Testis (tissue), 5 donors: Measurements from ENCODE around the gene SLC30A4. TPM values are rescaled to one million over a fixed set of nuclear protein-coding genes. Genes with fewer than 3 reads are reported as not detected.

ENCODE experiments used
- DNase-seq: peaks from one replicate; pipeline ENCODE4 v3.0.0-alpha.2; 2019
- H3K27ac ChIP-seq, 2 donors: fragments of 200-600 bp; sonication (generic); one replicate each; pipeline ENCODE4 v1.5.1; 2019
- H3K27me3 ChIP-seq: fragments of 200-600 bp; sonication (generic); one replicate; pipeline ENCODE4 v1.5.1; 2019
- H3K36me3 ChIP-seq: fragments of 200-600 bp; sonication (generic); one replicate; pipeline ENCODE4 v1.5.1; 2017; ENCODE audit warnings: low read depth; ENCODE audit errors: missing control alignments
- H3K4me1 ChIP-seq: fragments of 200-600 bp; sonication (generic); one replicate; pipeline ENCODE4 v1.5.1; 2019
- H3K4me3 ChIP-seq, 2 donors: fragments of 200-600 bp; sonication (generic); one replicate each; pipeline ENCODE4 v1.5.1; 2017 to 2019
- H3K9me3 ChIP-seq: fragments of 200-600 bp; sonication (generic); one replicate; pipeline ENCODE4 v1.5.1; 2017
- CTCF ChIP-seq, 3 experiments: fragments of 450-650 bp in 2 of 3; fragments of 200-600 bp in 1 of 3; sonication (generic) in 1 of 3; IDR thresholded peaks; one replicate each; pipeline ENCODE4 v1.5.1; 2016 to 2019; ENCODE audit warnings: antibody characterized with exemption in 3 of 3, mild to moderate bottlenecking in 2 of 3, moderate library complexity in 1 of 3
- POLR2A ChIP-seq: fragments of 450-650 bp; IDR thresholded peaks from one replicate; pipeline ENCODE4 v1.6.1; 2017; ENCODE audit warnings: antibody characterized with exemption, mild to moderate bottlenecking, moderate library complexity
- WGBS, 2 donors: methylation state at CpG; one replicate each; pipeline ENCODE4 v1.1.5; 2018; 5-methylcytosine and 5-hydroxymethylcytosine counted together
- intact Hi-C: fragments of 100-400 bp; cut with DNase I; formaldehyde crosslinking; loops from one replicate; pipeline ENCODE4 v1.15.1; 2023; ENCODE audit warnings: low total_unique reads
- long read RNA-seq, 2 donors: transcript quantifications; one replicate each; lab custom pipeline, GENCODE V29; 2026
- polyA plus RNA-seq: library from polyadenylated mRNA; stranded (reverse); fragments of 350-450 nt; fragmentation: Illumina TruSeq; extraction: RNeasy Lipid Tissue Mini Kit (QIAGEN cat#74804); gene quantifications from one replicate; pipeline ENCODE4 v1.2.3, GENCODE V29; 2014; ENCODE audit warnings: low read depth, low replicate concordance; ENCODE audit not compliant: insufficient read depth
- total RNA-seq, 2 donors: library from RNA; depleted of rRNA; stranded (reverse); fragments of >200 nt; gene quantifications; one replicate each; pipeline ENCODE4 v1.2.3, GENCODE V29; 2016

Gene SLC30A4, protein sequence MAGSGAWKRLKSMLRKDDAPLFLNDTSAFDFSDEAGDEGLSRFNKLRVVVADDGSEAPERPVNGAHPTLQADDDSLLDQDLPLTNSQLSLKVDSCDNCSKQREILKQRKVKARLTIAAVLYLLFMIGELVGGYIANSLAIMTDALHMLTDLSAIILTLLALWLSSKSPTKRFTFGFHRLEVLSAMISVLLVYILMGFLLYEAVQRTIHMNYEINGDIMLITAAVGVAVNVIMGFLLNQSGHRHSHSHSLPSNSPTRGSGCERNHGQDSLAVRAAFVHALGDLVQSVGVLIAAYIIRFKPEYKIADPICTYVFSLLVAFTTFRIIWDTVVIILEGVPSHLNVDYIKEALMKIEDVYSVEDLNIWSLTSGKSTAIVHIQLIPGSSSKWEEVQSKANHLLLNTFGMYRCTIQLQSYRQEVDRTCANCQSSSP
- 10 to 100 TPM; 28.1 to 32.6 TPM for total RNA-seq
- 18.8 TPM for polyA plus RNA-seq
- long read RNA-seq, donor 1, full-length matches to known transcripts = 4 of 4 reads
- long read RNA-seq, donor 1, partial matches to known transcripts = 0 of 4 reads
- long read RNA-seq, donor 1, other reads (novel, unspliced or antisense) = 0 of 4 reads
- long read RNA-seq, donor 2 = 0 reads

DNA sequence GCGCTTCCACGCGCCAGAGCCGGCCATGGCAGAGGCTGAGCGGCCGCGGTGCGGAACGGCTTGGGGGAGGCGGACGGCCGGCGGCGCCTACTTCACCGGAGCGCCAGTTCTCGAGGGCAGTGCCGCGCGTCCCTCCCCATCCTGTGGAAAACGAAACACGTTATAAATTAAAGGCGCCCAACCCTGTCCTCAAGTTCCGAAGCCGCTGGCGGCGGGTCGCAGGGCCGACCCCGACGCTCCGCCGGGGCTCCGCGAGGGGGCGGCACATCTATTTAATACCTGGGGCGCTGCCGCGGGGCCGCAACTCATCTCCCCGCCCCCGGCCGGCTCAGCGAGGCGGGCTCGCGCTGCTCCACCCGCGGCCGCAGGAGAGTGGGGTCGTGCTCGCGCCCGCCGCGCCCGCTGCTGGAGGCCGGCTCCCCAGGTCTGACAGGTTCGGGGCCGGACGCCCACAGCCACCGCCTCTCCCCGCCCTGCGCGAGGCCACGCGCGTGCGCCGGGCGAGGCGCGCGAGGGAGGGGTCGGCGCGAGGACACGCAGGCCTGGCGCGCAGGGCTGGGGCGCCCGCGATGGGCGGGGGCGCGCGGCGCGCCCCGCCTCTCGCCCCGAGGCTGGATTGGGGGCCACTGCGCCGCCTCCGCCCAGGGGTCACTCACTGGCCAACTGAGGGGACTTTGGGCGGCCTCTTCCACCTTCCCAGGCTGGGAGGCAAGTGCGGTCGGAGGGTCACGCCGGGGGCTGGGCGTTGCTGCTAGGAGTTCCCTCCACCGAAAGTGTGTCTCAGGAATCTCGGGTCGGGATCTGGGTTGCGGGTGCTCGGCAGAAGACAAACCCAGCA lies at the start of gene SLC30A4:
Gene SLC30A4, minus strand, starts transcription at position 428 of the 838 bp plus-strand sequence. Its CDS starts 401 bp downstream, at position 27.
- intact Hi-C loops = no loop called here
- Histone ChIP-seq H3K36me3 (no peaks in the 10 kb centered on the region), H3K9me3 (no peaks in the 10 kb centered on the region), H3K4me3 (peak within 1 kb of the TSS; percentile 74 to 88), H3K27ac (peak within 1 kb of the TSS; percentile 85 to 93), H3K4me1 (peaks cover 14% of the 10 kb centered on the region), H3K27me3 (no peaks in the 10 kb centered on the region)
- peak; percentile 84 for DNase-seq
- peak; percentile 35 to 45 (median 45) for TF ChIP-seq CTCF (IDR thresholded peaks at IDR 0.05)
- TF ChIP-seq POLR2A = no peak
- 0 to 1% methylated on average over 19 to 50 of the region's 106 CpGs for WGBS, 2 donors

DNA sequence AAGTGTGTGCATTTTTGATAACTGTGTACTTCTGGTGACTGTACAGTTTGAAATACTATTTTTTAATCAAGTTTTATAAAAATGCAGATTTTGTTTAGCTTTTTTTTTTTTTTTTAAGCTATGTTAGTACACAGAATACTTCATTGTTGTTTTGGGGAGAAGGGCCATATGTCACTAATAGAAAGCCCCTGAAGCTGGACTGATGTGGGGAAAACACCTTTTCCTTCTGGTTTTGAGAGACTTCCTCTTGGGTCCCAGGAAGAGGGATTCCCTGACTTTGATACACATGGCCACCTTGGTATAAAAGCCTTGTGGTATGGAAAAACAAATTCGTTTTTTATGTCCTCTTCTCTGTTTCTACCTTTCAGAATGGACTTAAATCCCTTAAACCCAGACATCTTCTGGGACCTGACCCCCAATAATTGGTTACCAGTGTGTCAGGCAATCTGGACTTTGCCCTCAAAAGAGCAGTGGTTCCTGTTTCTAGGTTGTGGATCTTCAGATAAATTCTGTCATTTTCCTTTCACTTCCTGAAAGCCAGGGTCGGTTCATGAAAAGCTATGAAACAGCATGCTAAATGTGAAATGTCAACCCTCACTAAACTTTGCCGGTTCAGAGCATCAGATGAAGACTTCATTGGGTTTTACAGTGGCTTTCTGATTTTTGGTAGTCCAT lies 33.5 kb upstream of the SLC30A4 start:
- DNase-seq = no peak
- H3K9me3 ChIP-seq = no peaks in the 10 kb centered on the region
- intact Hi-C loops = no loop called here
- no peaks in the 10 kb centered on the region for H3K4me1 ChIP-seq
- no peak overlapping the region for H3K4me3 ChIP-seq
- H3K27ac ChIP-seq = no peak overlapping the region
- TF ChIP-seq POLR2A (no peak), CTCF (IDR thresholded peaks at IDR 0.05) (no peak)
- no peaks in the 10 kb centered on the region for H3K36me3 ChIP-seq
- no peaks in the 10 kb centered on the region for H3K27me3 ChIP-seq
- WGBS, 2 donors = 64 to 66% methylated on average over 3 of the region's 3 CpGs

DNA sequence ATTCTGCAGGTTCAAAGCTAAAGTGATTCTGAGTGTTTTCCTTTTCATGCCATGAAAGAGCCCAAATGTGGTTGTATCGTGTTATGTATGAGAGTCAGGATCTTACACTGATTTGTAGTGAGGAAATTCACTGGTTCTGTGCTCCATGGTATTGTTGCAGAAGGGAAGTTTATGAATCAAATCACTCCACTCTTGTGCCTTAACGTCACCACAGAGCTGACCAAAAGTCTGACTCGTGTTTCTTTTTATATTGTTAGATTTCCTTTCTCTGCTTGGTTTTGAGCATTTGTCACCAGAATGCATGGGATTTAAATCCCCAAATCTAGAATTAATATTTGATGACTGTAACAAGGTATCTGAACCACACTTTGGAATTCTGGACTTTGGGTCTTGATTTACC lies 29.1 kb upstream of the SLC30A4 start:
- no peak overlapping the region for H3K27ac ChIP-seq
- H3K36me3 ChIP-seq = no peaks in the 10 kb centered on the region
- no peak for TF ChIP-seq POLR2A
- TF ChIP-seq CTCF (IDR thresholded peaks at IDR 0.05) = no peak
- H3K4me3 ChIP-seq = no peak overlapping the region
- intact Hi-C loops = no loop called here
- no peaks in the 10 kb centered on the region for H3K9me3 ChIP-seq
- no peaks in the 10 kb centered on the region for H3K27me3 ChIP-seq
- no peak for DNase-seq
- 77 to 84% methylated on average over 3 of the region's 3 CpGs for WGBS, 2 donors
- H3K4me1 ChIP-seq = no peaks in the 10 kb centered on the region

DNA sequence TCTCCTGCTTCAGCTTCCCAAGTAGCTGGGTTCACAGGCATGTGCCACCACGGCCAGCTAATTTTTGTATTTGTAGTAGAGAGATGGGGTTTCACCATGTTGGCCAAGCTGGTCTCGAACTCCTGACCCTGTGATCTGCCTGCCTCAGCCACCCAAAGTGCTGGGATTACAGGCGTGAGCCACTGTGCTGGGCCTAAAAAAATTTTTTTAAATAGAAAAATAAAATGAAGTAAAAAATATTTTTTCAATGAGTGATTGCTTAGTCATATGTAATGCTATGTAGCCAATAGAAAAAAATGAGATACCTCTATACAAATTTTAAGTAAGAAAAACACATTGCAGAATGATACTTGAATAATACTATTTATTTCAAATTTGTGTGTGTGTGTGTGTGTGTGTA lies 27.9 kb upstream of the SLC30A4 start:
- Histone ChIP-seq H3K36me3 (no peaks in the 10 kb centered on the region), H3K4me3 (no peak overlapping the region), H3K9me3 (no peaks in the 10 kb centered on the region), H3K27me3 (no peaks in the 10 kb centered on the region), H3K4me1 (no peaks in the 10 kb centered on the region), H3K27ac (no peak overlapping the region)
- TF ChIP-seq POLR2A (no peak), CTCF (IDR thresholded peaks at IDR 0.05) (no peak)
- DNase-seq = no peak
- WGBS, 2 donors = 87 to 89% methylated on average over 3 of the region's 3 CpGs
- intact Hi-C loops = no loop called here
